Hematopoietic multipotent progenitor cell (in vitro differentiated cells): ENCODE measurements around the gene PPP6R2. TPM values are rescaled to one million over a fixed set of nuclear protein-coding genes. Genes with fewer than 3 reads are reported as not detected.

ENCODE experiments used
- total RNA-seq: library from RNA; depleted of rRNA; stranded (reverse); fragments of >200 nt; gene quantifications from one replicate; pipeline ENCODE4 v1.2.3, GENCODE V29; 2012

PPP6R2 gene
- total RNA-seq, 1 donor: 70.3 TPM

Other genes with a start within 250 kb of the PPP6R2 start
- gene PANX2, start 172.6 kb upstream of the PPP6R2 start, total RNA-seq: 6.5 TPM
- 70.0 TPM for gene TRABD, start 157.4 kb upstream of the PPP6R2 start, total RNA-seq
- 31.8 TPM for gene SELENOO, start 142.3 kb upstream of the PPP6R2 start, total RNA-seq
- 76.7 TPM for gene TUBGCP6, start 98.3 kb upstream of the PPP6R2 start, total RNA-seq
- 51.7 TPM for gene HDAC10, start 92.1 kb upstream of the PPP6R2 start, total RNA-seq
- gene MAPK12, start 81.6 kb upstream of the PPP6R2 start, total RNA-seq: 30.2 TPM
- 11.8 TPM for gene MAPK11, start 72.9 kb upstream of the PPP6R2 start, total RNA-seq
- gene PLXNB2, start 35.7 kb upstream of the PPP6R2 start, total RNA-seq: 91.8 TPM
- 9.2 TPM for gene DENND6B, start 16.3 kb upstream of the PPP6R2 start, total RNA-seq
- 118 TPM for gene SBF1, start 131.7 kb downstream of the PPP6R2 start, total RNA-seq
- 0.54 TPM for gene ADM2, start 138.2 kb downstream of the PPP6R2 start, total RNA-seq
- not detected for gene MIOX, start 143.5 kb downstream of the PPP6R2 start, total RNA-seq
- gene LMF2, start 164.4 kb downstream of the PPP6R2 start, total RNA-seq: 65.4 TPM
- 38.2 TPM for gene NCAPH2, start 164.9 kb downstream of the PPP6R2 start, total RNA-seq
- gene SCO2, start 182.3 kb downstream of the PPP6R2 start, total RNA-seq: 7.3 TPM
- 20.5 TPM for gene TYMP, start 186.7 kb downstream of the PPP6R2 start, total RNA-seq
- gene KLHDC7B, start 202.6 kb downstream of the PPP6R2 start, total RNA-seq: 1.6 TPM
- gene SYCE3, start 219.6 kb downstream of the PPP6R2 start, total RNA-seq: 0.54 TPM
- gene CPT1B, start 235.1 kb downstream of the PPP6R2 start, total RNA-seq: 13.2 TPM
- 63.8 TPM for gene CHKB, start 239.5 kb downstream of the PPP6R2 start, total RNA-seq